22Rv1 (cell line): ENCODE measurements around the gene GFOD2.
"Not testable (repeated sequence)": the region's sequence is repeated elsewhere in the genome, so short reads cannot be mapped to it uniquely, and the experiment has no call there.

Experiments
- H3K27ac ChIP-seq: fragments of 450-650 bp; 2 replicates; pipeline ENCODE4 v1.5.1; 2017
- CTCF ChIP-seq: fragments of 450-650 bp; IDR thresholded peaks from 2 replicates; pipeline ENCODE4 v1.5.1; 2017; ENCODE audit warnings: mild to moderate bottlenecking
- ZFX ChIP-seq: fragments of 450-650 bp; IDR thresholded peaks from 2 replicates; pipeline ENCODE4 v1.6.1; 2017; ENCODE audit warnings: antibody characterized with exemption, borderline replicate concordance

Gene GFOD2

GRCh38 chr16:67704110-67704509 is 15.0 kb downstream of the GFOD2 start:
- no peak overlapping the region for H3K27ac ChIP-seq
- TF ChIP-seq CTCF = no peak
- TF ChIP-seq ZFX = no peak

- TF ChIP-seq CTCF (no peak), ZFX (no peak)
- no peak overlapping the region for H3K27ac ChIP-seq
These were observed 15.5 kb downstream of the GFOD2 start for GRCh38 chr16:67703626-67704025.

- H3K27ac ChIP-seq = no peak overlapping the region
- TF ChIP-seq CTCF = no peak
- no peak for TF ChIP-seq ZFX
These were observed 17.0 kb downstream of the GFOD2 start for GRCh38 chr16:67702130-67702529.

GRCh38 chr16:67701420-67701819 is 17.7 kb downstream of the GFOD2 start:
- TF ChIP-seq ZFX (no peak), CTCF (no peak)

GRCh38 chr16:67699265-67699664 is 19.9 kb downstream of the GFOD2 start:
- H3K27ac ChIP-seq = no peak overlapping the region
- TF ChIP-seq CTCF (no peak), ZFX (no peak)

More at GRCh38 chr16:67701420-67701819, 17.7 kb downstream of the GFOD2 start:
- H3K27ac ChIP-seq = no peak overlapping the region

GRCh38 chr16:67697422-67698185 is 21.5 kb downstream of the GFOD2 start:
- H3K27ac ChIP-seq = no peak overlapping the region
- TF ChIP-seq CTCF (no peak), ZFX (no peak)

- no peak overlapping the region for H3K27ac ChIP-seq
- TF ChIP-seq ZFX (no peak), CTCF (no peak)
These were observed 24.5 kb downstream of the GFOD2 start for GRCh38 chr16:67694611-67695010.

- H3K27ac ChIP-seq = not testable (repeated sequence)
These were observed 25.4 kb downstream of the GFOD2 start for GRCh38 chr16:67693517-67694285.
